ENCODE measurements around the gene TRAF1. TPM values are rescaled to one million over a fixed set of nuclear protein-coding genes. Genes with fewer than 3 reads are reported as not detected.
A peak's percentile ranks its signal among the peaks of the same experiment; 100 is the strongest.

Gene TRAF1
- total and polyA plus RNA-seq, 2 of the 13 experiments (the other 11 are each of a cell fraction or from before 2014, with no cell fraction given), result 0.44 to 1.0 TPM

GRCh38 chr9:120877276-120878034 lies 49.1 kb downstream of the TRAF1 start (continued):
- TF ChIP-seq MLXIP (CRISPR knock-in tag; IDR thresholded peaks at IDR 0.05; ENCODE audit: borderline replicate concordance) (no peak), SMAD9 (CRISPR knock-in tag; IDR thresholded peaks at IDR 0.05) (no peak), ZNF552 (CRISPR knock-in tag; IDR thresholded peaks at IDR 0.05; ENCODE audit: borderline replicate concordance) (no peak), RERE (CRISPR knock-in tag; IDR thresholded peaks at IDR 0.05; ENCODE audit: low read depth) (peak; percentile 5; the same call in 1 of the 2 replicates), ZNF609 (CRISPR knock-in tag; IDR thresholded peaks at IDR 0.05; ENCODE audit: borderline replicate concordance) (no peak), ZNF326 (CRISPR knock-in tag; IDR thresholded peaks at IDR 0.05; ENCODE audit: borderline replicate concordance) (no peak), HNRNPK (IDR thresholded peaks at IDR 0.05; ENCODE audit: low read depth, low read length, poor library complexity, severe bottlenecking) (peak; percentile 7), ATRX (CRISPR knock-in tag; IDR thresholded peaks at IDR 0.05; ENCODE audit: borderline replicate concordance) (no peak), CAMTA2 (CRISPR knock-in tag; IDR thresholded peaks at IDR 0.05; ENCODE audit: borderline replicate concordance) (no peak; the same call in 1 of the 2 replicates), ZFP37 (CRISPR knock-in tag; IDR thresholded peaks at IDR 0.05; ENCODE audit: borderline replicate concordance) (no peak), HNF1B (CRISPR knock-in tag; IDR thresholded peaks at IDR 0.05) (no peak), SMARCE1 (IDR thresholded peaks at IDR 0.05; ENCODE audit: borderline replicate concordance) (no peak), RXRB (CRISPR knock-in tag; IDR thresholded peaks at IDR 0.05; ENCODE audit: borderline replicate concordance) (no peak)

All from HepG2 (cell line).